GM21528 (cell line): Measurements from ENCODE around the gene ZBTB47.

Experiments
- ATAC-seq: cut with Tn5 transposase; IDR thresholded peaks from one replicate; pipeline ENCODE4 v1.9.1; 2021; ENCODE audit warnings: mild to moderate bottlenecking, moderate library complexity; ENCODE audit not compliant: unreplicated experiment, low FRiP score

Gene ZBTB47

DNA sequence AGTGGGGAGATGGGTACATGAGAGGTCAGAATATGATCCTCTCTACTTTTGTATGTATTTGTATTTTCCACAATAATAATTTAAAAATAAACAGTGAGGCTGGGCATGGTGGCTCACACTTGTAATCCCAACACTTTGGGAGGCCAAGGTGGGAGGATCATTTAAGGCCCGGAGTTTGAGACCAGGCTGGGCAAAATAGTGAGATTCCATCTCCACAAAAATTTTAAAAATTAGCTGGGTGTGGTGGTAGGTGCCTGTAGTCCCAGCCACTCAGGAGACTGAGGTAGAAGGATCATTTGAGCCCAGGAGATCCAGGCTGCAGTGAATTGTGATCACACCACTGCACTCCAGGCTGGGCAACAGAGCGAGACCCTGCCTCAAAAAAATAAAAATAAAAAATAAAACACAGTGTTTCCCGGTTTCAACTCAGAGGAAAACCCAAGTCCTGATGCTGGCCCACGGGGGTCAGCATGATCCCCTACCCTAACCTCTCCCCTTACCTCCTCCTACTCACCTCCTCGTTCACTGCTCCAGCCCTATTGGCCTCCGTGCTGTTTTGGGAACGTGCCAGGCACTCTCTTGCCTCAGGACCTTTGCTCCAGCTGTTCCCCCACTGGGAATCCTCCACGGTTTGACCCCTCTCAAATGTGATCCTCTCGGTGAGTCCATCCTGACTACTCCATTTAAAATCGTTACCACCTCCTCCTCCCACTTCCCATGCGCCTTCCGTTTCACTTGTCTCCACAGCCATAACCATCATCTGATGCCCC is 29.0 kb downstream of the ZBTB47 start:
- no peak for ATAC-seq

- no peak for ATAC-seq
Measured at GRCh38 chr3:42683875-42684598, 30.5 kb downstream of the ZBTB47 start.

DNA sequence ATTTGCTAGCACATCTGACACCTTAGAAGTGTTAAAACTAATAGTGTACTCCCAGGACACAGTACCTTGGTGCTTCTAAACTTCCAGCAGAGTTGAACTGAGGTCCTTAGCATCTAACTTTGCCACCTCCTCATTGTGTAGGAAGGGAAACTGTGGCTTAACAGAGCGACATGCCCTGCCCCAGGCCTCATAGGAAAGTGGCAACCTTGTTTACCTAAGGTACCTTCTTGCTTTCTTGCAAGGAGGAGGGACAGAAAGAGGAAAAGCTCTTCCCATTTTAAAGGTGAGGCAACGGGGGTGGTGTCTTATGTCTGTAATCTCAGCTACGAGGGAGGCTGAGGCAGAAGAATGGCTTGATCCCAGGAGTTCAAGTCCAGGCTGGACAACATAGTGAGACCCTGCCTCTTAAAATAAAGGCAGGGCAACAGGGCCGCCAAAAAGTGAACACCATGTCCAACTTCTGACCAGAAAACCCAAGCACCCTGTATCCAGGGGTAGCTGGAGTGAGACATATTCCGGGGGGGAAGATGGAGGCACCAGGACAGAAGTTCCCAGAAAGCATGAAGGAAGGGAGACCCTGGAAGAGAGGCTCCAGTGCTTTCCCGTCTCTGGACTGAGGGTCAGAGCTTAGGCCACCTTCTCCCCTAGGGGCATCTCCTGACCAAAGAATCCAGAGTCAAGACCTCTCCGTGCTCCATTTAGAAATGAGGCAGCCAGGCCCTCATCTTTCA is 31.3 kb downstream of the ZBTB47 start:
- no peak for ATAC-seq

DNA sequence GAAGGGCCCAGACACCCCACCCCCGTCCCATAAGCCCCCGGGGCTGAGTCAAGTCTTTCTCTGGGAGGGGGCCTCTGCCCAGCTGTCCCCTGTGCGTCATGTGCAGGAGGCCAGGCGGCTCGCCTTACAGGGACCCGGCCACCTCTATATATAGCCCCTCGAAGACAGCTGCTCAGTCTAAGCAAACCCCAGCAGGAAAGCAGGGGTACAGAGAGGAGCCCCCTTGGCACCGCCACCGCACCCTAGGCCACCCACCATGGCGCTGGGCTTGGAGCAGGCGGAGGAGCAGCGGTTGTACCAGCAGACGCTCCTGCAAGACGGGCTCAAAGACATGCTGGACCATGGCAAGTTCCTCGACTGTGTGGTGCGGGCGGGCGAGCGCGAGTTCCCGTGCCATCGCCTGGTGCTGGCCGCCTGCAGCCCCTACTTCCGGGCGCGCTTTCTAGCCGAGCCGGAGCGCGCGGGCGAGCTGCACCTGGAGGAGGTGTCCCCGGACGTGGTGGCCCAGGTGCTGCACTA is 31.9 kb downstream of the ZBTB47 start, which contains the start of gene KLHL40:
Gene KLHL40 (plus strand): TSS at position 175 of the 519 bp plus-strand sequence. CDS start 82 bp downstream, at position 257.
- ATAC-seq = no peak

DNA sequence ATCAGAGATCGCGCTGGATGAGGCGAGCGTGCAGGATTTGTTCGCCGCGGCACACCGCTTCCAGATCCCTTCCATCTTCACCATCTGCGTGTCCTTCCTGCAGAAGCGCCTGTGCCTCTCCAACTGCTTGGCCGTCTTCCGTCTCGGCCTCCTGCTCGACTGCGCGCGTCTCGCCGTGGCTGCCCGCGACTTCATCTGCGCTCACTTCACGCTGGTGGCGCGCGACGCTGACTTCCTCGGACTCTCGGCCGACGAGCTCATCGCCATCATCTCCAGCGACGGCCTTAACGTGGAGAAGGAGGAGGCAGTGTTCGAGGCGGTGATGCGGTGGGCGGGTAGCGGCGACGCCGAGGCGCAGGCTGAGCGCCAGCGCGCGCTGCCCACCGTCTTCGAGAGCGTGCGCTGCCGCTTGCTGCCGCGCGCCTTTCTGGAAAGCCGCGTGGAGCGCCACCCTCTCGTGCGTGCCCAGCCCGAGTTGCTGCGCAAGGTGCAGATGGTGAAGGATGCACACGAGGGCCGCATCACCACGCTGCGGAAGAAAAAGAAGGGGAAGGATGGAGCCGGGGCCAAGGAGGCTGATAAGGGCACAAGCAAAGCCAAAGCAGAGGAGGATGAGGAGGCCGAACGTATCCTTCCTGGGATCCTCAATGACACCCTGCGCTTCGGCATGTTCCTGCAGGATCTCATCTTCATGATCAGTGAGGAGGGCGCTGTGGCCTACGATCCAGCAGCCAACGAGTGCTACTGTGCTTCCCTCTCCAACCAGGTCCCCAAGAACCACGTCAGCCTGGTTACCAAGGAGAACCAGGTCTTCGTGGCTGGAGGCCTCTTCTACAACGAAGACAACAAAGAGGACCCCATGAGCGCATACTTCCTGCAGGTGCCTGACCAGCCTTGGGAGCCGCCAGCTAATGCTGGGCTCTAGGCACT is 32.7 kb downstream of the ZBTB47 start:
- ATAC-seq = no peak

DNA sequence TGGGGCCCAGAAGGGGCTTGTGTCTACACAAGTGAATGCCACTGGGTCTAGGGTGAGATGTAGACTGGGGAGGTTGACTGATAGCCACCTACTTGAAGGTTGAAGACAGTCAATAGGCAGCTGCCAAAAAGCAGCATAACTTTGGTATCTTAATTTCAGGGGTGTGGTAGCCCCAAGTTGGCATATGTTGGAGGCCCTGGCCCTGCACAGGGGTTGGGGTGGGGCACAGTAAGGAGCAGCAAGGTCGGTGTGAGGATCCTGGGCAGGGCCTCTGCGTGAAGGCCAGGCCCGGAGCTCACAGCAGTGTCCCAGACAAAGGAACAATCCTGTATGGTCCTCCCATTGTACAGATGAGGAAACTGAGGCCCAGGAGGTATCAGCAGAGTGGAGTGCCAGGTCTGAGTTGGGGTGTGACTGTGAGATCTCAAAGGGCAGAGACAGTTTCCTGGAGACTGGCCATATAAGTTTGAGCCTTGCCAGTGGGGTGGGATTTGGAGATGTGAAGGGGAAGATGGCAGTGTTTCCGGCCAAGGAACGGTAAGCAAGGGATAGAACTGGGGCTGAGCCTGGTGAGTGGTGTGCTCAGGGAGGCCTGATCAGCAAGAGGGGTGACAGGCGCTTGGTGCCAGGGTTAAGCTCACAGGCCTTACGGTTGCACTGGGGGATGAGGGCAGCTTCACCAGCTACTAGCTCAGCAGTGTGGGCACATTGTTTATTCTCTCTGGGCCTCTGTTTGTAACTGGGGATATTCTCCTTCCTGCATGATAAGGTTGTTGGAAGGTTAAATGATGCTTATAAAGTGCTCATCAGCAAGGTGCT is 33.5 kb downstream of the ZBTB47 start:
- ATAC-seq = no peak

- no peak for ATAC-seq
Measured at GRCh38 chr3:42688016-42688415, 34.5 kb downstream of the ZBTB47 start.

DNA sequence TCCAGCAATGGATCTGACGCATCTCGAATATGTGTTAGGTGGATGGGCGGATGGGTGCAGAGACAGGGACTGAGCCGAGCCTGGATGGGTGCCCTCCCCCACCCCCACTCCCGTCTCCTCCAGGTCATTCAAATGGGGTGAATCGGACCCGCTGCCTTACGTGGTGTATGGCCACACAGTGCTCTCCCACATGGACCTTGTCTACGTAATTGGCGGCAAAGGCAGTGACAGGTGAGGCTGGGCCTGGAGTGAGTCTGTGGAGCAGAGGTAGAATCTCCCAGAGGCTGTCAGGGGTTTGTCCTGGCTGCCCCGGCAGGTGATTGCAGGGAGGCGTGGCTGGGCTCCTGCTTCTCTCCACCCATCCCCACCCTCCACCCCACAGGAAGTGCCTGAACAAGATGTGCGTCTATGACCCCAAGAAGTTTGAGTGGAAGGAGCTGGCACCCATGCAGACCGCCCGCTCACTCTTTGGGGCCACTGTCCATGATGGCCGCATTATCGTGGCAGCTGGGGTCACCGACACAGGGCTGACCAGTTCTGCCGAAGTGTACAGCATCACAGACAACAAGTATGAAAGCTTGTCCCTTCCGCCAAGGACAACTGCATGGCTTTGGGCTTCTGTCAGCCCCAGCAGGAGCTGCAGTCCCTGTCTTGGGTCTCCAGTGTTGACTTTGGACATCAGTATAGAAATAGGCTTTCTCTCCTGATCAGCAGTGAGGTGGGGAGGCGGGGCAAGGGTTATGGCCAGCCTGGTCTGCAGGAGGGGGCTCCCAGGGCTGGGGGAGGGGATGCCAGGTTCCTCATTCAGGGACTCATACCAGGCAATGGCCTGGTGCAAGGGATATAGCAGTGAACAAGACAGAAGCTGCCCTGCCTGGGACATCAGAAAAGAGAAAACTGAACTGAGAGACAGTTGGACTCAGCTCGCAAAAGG is 35.3 kb downstream of the ZBTB47 start:
- no peak for ATAC-seq

GRCh38 chr3:42689421-42690014 is 36.0 kb downstream of the ZBTB47 start:
- no peak for ATAC-seq

DNA sequence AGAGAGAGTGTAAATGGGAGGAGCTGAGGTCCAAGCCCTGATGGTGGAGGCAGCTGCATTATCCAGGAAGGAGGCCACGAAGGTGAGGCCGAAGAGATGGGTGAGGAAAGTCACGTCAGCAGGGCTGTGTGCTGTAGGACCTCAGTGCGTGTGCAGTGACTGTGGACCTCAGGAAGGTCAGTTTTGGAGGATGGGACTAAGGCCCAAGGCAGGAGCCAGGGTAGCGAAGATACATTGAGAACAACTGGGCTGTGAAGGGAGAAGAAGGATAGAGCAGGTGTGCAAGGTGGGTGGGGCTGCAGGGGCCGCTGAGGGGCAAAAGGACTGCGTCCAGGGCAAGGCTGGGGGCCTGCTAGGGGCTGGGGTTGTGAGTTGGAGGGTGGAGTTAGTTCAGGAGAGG is 36.7 kb downstream of the ZBTB47 start:
- ATAC-seq = no peak

- ATAC-seq = no peak
Measured at GRCh38 chr3:42690766-42691680, 37.5 kb downstream of the ZBTB47 start.

DNA sequence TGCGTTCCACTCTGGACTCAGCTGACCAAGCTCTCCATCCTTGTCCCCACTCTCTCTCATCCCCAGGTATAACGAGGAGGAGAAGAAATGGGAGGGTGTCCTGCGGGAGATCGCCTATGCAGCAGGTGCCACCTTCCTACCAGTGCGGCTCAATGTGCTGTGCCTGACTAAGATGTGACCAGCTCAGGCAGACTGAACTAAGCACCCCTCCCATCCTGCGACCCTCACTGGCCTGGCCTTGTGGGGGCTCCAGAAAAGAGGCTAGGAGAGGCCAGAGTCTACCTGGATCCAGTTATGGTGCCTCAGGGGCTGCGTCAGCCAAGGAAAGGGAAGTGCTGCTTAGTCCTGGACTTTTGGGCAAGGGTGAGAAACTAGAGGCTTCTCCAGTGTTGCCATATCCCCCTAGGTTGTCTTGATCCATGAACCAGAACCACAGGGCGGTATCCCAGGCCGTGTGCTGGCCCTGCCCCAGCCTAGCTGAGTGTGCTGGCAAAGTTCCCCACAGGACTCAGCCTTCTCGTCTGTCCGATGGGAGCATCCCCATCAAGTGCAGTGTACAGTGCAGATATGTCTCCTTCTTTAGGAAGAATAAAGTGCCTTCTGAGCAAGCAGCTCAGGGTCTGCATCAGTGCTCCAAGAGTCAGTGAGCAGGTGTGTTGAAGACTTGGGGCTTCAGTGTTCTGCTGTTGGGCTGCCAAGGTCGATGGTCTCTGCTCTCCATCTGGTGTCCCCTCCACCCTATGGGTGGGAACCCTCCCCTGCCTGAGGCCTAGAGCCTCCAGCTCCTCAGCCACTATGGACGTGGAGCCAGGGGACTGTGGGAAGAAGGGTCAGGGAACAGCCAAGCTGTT is 38.5 kb downstream of the ZBTB47 start:
- ATAC-seq = no peak

DNA sequence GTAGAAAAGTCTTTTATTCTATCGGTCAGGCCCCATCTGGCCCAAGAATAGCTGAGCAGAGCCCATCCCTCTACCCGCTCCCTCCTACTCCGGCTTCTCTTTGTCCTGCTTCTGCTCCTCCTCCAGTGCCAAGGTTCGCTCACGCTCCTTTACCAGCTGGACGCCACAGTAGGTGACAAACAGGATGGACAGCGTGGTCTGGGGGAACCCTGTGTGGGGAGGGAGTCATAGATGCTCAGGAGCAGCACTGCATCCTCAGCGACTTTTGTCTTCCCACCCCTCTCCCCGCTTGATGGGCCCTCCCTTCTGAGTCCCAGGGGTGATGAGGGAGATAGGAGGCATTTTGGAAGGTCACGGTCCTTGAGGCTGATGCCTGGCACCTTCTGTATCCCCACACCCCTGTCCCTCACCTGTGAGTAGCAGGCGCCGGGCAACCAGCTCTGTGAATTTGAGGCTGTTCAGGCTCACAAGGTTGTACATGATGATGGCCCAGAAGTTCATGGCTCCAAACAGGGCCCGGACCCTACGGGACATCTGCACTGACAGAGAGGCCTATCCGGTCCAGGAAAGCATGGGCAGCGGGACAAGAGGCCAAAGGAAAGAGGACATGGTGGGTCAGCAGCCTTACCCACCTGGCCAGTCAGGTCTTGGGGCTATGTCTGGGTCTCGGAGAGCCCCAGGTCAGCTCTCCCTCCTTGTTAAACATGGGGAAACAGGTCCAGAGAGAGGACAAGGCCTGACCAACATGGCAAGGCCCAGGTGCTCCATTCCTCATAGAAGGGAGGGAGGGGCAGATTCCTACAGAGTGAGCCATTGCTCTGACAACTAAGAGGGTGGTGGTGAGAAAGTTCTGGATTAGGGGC is 39.4 kb downstream of the ZBTB47 start:
- no peak for ATAC-seq

DNA sequence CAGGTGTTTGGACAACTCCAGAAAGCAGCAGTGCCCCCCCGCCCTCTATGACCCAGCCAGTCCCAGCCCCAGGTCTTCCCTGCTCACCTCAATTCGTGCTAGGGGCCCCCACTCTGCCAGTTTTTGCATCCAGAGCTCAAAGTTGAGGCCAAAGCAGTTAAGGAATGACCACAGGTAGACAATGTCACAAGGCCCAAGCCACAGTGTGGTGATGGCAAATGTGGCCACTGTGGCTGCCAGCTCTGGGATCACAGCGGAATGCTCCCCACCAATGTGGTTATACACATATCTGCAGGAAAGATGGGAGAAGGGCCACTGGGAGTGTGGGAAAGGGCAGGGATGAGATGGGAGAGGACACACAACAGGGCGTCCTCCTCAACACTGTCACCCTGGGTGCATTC is 40.0 kb downstream of the ZBTB47 start:
- no peak for ATAC-seq

- ATAC-seq = no peak
Measured at GRCh38 chr3:42694366-42694765, 40.9 kb downstream of the ZBTB47 start.
